ENCODE data around the gene ST6GALNAC6. TPM values are rescaled to one million over a fixed set of nuclear protein-coding genes. Genes with fewer than 3 reads are reported as not detected.
A peak's percentile ranks its signal among the peaks of the same experiment; 100 is the strongest.

Gene ST6GALNAC6
- total RNA-seq, 1 experiment from 2014 or later, result 24.5 TPM

DNA sequence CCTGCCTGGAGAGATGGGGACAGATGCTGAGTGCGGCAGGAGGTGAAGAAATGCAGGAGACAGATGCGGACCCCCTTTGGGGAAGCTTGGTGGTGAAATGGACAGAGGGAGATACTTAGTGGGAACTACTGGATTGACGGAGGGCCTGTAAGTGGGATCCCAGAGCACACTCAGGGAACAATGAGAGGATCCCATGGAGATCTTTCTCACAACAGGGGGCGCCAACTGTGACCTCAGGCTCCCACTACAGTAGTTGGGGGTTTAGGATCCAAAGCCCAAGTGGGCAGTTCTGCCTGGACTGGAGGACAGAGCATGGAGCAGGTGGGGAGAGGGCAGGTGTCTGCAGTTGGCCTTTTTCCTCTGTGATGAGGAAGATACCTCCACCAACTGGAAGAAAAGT is 34.8 kb upstream of the ST6GALNAC6 start:
- Histone ChIP-seq H3K9me2 (ENCODE audit: insufficient read depth) (no peaks in the 10 kb centered on the region), H3K4me2 (ENCODE audit: low read length) (no peak overlapping the region; the same call in 1 of the 2 replicates), H3K36me3 (ENCODE audit: control insufficient read depth in 1 of 2, insufficient read depth in 2 of 2, low read length in 2 of 2) (no peaks in the 10 kb centered on the region; a peak in 2 of 4 replicates), H3K27ac (ENCODE audit: low read depth, low read length) (peak overlapping the region; percentile 15; the same call in 1 of the 2 replicates), H3K9ac (ENCODE audit: low read length) (no peak overlapping the region), H4K20me1 (ENCODE audit: insufficient read depth) (no peaks in the 10 kb centered on the region), H3K79me2 (ENCODE audit: insufficient read depth, low read length) (peaks cover 37% of the 10 kb centered on the region), H2AFZ (ENCODE audit: low read depth, low read length, poor library complexity, severe bottlenecking) (no peak overlapping the region), H3K27me3 (ENCODE audit: insufficient read depth, low read length) (no peaks in the 10 kb centered on the region), H3K4me3 (replicated peaks in 1 of 2; ENCODE audit: low read depth in 1 of 2, low read length in 2 of 2) (no peak overlapping the region), H3K9me3 (ENCODE audit: control insufficient read depth in 1 of 2, insufficient read depth in 1 of 2, low read depth in 1 of 2, low read length in 2 of 2) (no peaks in the 10 kb centered on the region), H3K4me1 (ENCODE audit: control insufficient read depth in 1 of 2, insufficient read depth in 2 of 2, low read length in 2 of 2) (peaks cover 44 to 75% of the 10 kb centered on the region in 2 experiments)
- ChIA-PET POLR2A (no interaction called here), CTCF (interaction anchor here (1.4 to 2.4 kb wide), 2 partner anchors 8 to 10 kb away, joined by 5 to 7 read pairs; no protein-coding TSS in a partner anchor), RAD21 (ENCODE audit: low non-redundant PET in 1 of 2, low total read pairs in 2 of 2, uncharacterized antibody in 2 of 2, unreplicated experiment in 2 of 2) (no interaction called here)
- BruUV-seq (replicated peaks), result no TSS peak
- no peak for TF ChIP-seq EZH2 (IDR thresholded peaks at IDR 0.05)
- TF ChIP-seq, protein P1, sequence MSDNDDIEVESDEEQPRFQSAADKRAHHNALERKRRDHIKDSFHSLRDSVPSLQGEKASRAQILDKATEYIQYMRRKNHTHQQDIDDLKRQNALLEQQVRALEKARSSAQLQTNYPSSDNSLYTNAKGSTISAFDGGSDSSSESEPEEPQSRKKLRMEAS (IDR thresholded peaks at IDR 0.05), result no peak
- TF ChIP-seq, protein P2, sequence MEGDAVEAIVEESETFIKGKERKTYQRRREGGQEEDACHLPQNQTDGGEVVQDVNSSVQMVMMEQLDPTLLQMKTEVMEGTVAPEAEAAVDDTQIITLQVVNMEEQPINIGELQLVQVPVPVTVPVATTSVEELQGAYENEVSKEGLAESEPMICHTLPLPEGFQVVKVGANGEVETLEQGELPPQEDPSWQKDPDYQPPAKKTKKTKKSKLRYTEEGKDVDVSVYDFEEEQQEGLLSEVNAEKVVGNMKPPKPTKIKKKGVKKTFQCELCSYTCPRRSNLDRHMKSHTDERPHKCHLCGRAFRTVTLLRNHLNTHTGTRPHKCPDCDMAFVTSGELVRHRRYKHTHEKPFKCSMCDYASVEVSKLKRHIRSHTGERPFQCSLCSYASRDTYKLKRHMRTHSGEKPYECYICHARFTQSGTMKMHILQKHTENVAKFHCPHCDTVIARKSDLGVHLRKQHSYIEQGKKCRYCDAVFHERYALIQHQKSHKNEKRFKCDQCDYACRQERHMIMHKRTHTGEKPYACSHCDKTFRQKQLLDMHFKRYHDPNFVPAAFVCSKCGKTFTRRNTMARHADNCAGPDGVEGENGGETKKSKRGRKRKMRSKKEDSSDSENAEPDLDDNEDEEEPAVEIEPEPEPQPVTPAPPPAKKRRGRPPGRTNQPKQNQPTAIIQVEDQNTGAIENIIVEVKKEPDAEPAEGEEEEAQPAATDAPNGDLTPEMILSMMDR (IDR thresholded peaks at IDR 0.05 in 2 of 3, conservative IDR thresholded peaks at IDR 0.05 in 1 of 3; ENCODE audit: borderline replicate concordance in 1 of 3, insufficient read depth in 1 of 3, low read depth in 2 of 3, low read length in 2 of 3), result peak in 1 of 3 experiments; percentile 22; a peak in 2 of 6 replicates
- no peak for ATAC-seq
- intact Hi-C loops (cut with micrococcal nuclease), result no loop called here
- DNase-seq (ENCODE audit: low read depth, low spot score), result no peak

DNA sequence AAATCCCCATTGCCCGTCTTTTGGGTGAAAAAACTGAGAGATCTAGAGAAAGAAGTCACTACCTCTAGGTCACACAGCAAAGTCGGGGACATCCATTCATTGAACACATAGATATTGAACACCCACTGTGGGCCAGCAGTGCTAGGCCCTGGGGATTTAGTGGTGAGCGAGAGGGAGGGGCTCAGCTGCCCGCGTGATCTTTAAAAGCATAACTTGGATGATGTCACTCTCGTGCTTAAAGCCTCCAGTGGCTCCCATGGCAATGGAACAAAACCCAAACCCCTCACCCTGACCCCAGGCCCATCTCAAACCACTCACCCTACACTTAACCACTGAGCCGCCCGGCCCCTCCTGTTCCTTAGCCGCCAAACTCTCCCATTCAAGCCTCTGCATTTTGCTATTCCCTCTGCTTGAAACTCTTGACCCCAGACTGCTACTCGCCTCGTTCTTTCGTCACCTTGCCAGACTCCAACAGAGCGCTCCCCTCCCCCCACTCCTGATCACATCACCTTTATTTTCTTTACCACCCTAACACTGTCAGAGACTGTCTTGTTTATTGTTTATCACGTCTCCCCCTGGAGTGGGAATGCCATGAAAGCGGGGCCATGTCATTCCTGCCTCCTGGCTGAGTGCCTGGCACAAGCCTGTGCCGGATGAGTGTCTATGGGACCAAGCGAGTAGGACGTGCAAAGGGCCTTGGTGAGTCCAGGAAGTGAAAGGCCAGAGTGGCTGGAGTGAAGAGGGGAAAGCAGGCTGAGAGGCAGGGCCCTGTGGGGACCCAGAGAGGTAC is 31.9 kb upstream of the ST6GALNAC6 start:
- no peak for DNase-seq (ENCODE audit: low read depth, low spot score)

More for the DNA sequence above, 31.9 kb upstream of the ST6GALNAC6 start:
- peak overlapping the region; percentile 66 for H3K9ac ChIP-seq (ENCODE audit: low read length)
- RAD21 ChIA-PET (ENCODE audit: low non-redundant PET in 1 of 2, low total read pairs in 2 of 2, uncharacterized antibody in 2 of 2, unreplicated experiment in 2 of 2), result interaction anchor here in 1 of 2 experiments (0.6 kb wide), 1 partner anchor 186 kb away, joined by 4 read pairs; no protein-coding TSS in a partner anchor
- no peaks in the 10 kb centered on the region; a peak in 2 of 4 replicates for H3K36me3 ChIP-seq (ENCODE audit: control insufficient read depth in 1 of 2, insufficient read depth in 2 of 2, low read length in 2 of 2)
- BruUV-seq (replicated peaks), result no TSS peak
- TF ChIP-seq CEBPB (IDR thresholded peaks at IDR 0.05; ENCODE audit: low read depth) (no peak), POLR2AphosphoS5 (IDR thresholded peaks at IDR 0.05; ENCODE audit: low read depth, low read length) (peak; percentile 43), FOSL1 (IDR thresholded peaks at IDR 0.05; ENCODE audit: low read depth) (no peak), TCF7L2 (IDR thresholded peaks at IDR 0.05; ENCODE audit: borderline replicate concordance, extremely low read depth, insufficient read depth, insufficient read length) (no peak), SRF (IDR thresholded peaks at IDR 0.05; ENCODE audit: low read depth) (no peak), SIN3A (IDR thresholded peaks at IDR 0.05; ENCODE audit: low read depth) (no peak), CBX3 (IDR thresholded peaks at IDR 0.05; ENCODE audit: low read depth) (no peak), RAD21 (IDR thresholded peaks at IDR 0.05; ENCODE audit: low read depth) (no peak)
- TF ChIP-seq, protein P2 (IDR thresholded peaks at IDR 0.05 in 2 of 3, conservative IDR thresholded peaks at IDR 0.05 in 1 of 3; ENCODE audit: borderline replicate concordance in 1 of 3, insufficient read depth in 1 of 3, low read depth in 2 of 3, low read length in 2 of 3), result no peak
- H4K20me1 ChIP-seq (ENCODE audit: insufficient read depth), result no peaks in the 10 kb centered on the region
- ATAC-seq, result peak; percentile 12
- H3K4me2 ChIP-seq (ENCODE audit: low read length), result peak overlapping the region; percentile 83
- intact Hi-C loops (cut with micrococcal nuclease), result no loop called here
- POLR2A ChIA-PET, result interaction anchor here (1.9 kb wide), 1 partner anchor 24 kb away, joined by 7 read pairs; no protein-coding TSS in a partner anchor
- no peaks in the 10 kb centered on the region for H3K9me3 ChIP-seq (ENCODE audit: control insufficient read depth in 1 of 2, insufficient read depth in 1 of 2, low read depth in 1 of 2, low read length in 2 of 2)
- H3K9me2 ChIP-seq (ENCODE audit: insufficient read depth), result no peaks in the 10 kb centered on the region
- H3K27me3 ChIP-seq (ENCODE audit: insufficient read depth, low read length), result no peaks in the 10 kb centered on the region
- peaks cover 59 to 91% of the 10 kb centered on the region in 2 experiments for H3K4me1 ChIP-seq (ENCODE audit: control insufficient read depth in 1 of 2, insufficient read depth in 2 of 2, low read length in 2 of 2)
- H3K4me3 ChIP-seq (replicated peaks in 1 of 2; ENCODE audit: low read depth in 1 of 2, low read length in 2 of 2), result peak overlapping the region; percentile 29 to 55
- CTCF ChIA-PET, result interaction anchor here (1.3 to 1.9 kb wide), 3 partner anchors 10 to 186 kb away, joined by 5 to 8 read pairs (median 6); no protein-coding TSS in a partner anchor
- H3K27ac ChIP-seq (ENCODE audit: low read depth, low read length), result peak overlapping the region; percentile 84
- no peak overlapping the region for H2AFZ ChIP-seq (ENCODE audit: low read depth, low read length, poor library complexity, severe bottlenecking)
- H3K79me2 ChIP-seq (ENCODE audit: insufficient read depth, low read length), result peaks cover 24% of the 10 kb centered on the region
